Colonic mucosa (tissue), 4 donors: ENCODE results near the gene OMD. TPM values are rescaled to one million over a fixed set of nuclear protein-coding genes. Genes with fewer than 3 reads are reported as not detected.

Experiments
- DNase-seq: peaks from one replicate; pipeline ENCODE4 v3.0.0-alpha.2; 2020
- H3K27ac ChIP-seq: fragments of 200-600 bp; one replicate; pipeline ENCODE4 v1.8.0; 2021
- H3K27me3 ChIP-seq: fragments of 200-600 bp; one replicate; pipeline ENCODE4 v1.8.0; 2021
- H3K36me3 ChIP-seq: fragments of 200-600 bp; one replicate; pipeline ENCODE4 v1.8.0; 2021
- H3K4me1 ChIP-seq: fragments of 200-600 bp; one replicate; pipeline ENCODE4 v1.8.0; 2021; ENCODE audit warnings: mild to moderate bottlenecking
- H3K4me3 ChIP-seq: fragments of 200-600 bp; one replicate; pipeline ENCODE4 v1.8.0; 2021
- H3K9ac ChIP-seq, 2 donors: one replicate each; pipeline ENCODE4 v1.7.0; 2013; ENCODE audit warnings: control low read depth in 2 of 2, low read depth in 2 of 2, low read length in 2 of 2
- H3K9me3 ChIP-seq: fragments of 200-600 bp; one replicate; pipeline ENCODE4 v1.8.0; 2021
- CTCF ChIP-seq: fragments of 200-600 bp; IDR thresholded peaks from one replicate; pipeline ENCODE4 v1.8.0; 2022; ENCODE audit warnings: antibody characterized with exemption, mild to moderate bottlenecking
- intact Hi-C: fragments of 100-400 bp; cut with DNase I; formaldehyde crosslinking; loops from one replicate; pipeline ENCODE4 v1.14.1; 2022
- total RNA-seq, 2 donors: library from RNA; stranded (reverse); fragmentation: NEBNext Ultra II Directional in 1 of 2; extraction: Animal tissue kit (Norgen Biotek cat#: 25700) in 1 of 2; gene quantifications; one replicate each; pipeline ENCODE4 v1.2.1, GENCODE V29; 2021
- donor health status: healthy.
- donor health status: DM: no; HTN: no; CAD: no.
- donor health status: DM: no; HTN: no; CAD: no.

The OMD gene, protein sequence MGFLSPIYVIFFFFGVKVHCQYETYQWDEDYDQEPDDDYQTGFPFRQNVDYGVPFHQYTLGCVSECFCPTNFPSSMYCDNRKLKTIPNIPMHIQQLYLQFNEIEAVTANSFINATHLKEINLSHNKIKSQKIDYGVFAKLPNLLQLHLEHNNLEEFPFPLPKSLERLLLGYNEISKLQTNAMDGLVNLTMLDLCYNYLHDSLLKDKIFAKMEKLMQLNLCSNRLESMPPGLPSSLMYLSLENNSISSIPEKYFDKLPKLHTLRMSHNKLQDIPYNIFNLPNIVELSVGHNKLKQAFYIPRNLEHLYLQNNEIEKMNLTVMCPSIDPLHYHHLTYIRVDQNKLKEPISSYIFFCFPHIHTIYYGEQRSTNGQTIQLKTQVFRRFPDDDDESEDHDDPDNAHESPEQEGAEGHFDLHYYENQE
- under 1 TPM; 0.37 to 0.88 TPM for total RNA-seq

- Histone ChIP-seq H3K4me3 (no peak within 1 kb of the TSS), H3K27ac (no peak within 1 kb of the TSS), H3K4me1 (no peaks in the 10 kb centered on the region), H3K9me3 (no peaks in the 10 kb centered on the region), H3K9ac (no peak within 1 kb of the TSS), H3K36me3 (no peaks in the 10 kb centered on the region), H3K27me3 (no peaks in the 10 kb centered on the region)
- intact Hi-C loops: no loop called here
- no peak for DNase-seq
- no peak for TF ChIP-seq CTCF
These were observed at the start of gene OMD for GRCh38 chr9:92424340-92424739. OMD (minus strand) TSS chr9:92424471; CDS start chr9:92417558, 6,913 bp downstream.

GRCh38 chr9:92468206-92468605, 43.9 kb upstream of the OMD start:
- no peak for TF ChIP-seq CTCF
- Histone ChIP-seq H3K9me3 (no peaks in the 10 kb centered on the region), H3K27me3 (no peaks in the 10 kb centered on the region), H3K36me3 (no peaks in the 10 kb centered on the region), H3K27ac (no peak overlapping the region), H3K4me1 (no peaks in the 10 kb centered on the region), H3K4me3 (no peak overlapping the region), H3K9ac (no peak overlapping the region)
- intact Hi-C loops: no loop called here
- no peak for DNase-seq

DNA sequence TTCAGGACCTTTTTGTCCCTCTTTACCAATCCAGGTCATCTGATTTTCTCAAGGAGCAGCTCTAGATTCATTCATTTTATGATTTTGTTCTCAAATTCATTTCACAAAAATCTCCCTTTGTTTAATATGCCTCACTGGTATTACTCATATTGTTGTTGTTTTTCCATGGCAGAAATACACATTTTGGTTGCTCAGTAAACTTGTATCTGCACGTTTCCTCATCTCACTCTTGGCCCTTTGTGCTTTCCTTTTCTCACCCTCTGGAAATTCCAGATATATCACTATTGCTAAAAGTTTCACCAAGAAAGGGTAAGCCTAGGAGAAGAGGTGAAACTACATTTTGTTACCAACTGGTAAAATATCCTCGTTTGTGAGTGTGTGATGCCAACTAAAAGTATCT, 43.2 kb upstream of the OMD start:
- no peak overlapping the region for H3K4me3 ChIP-seq
- no peak for DNase-seq
- H3K27ac ChIP-seq: no peak overlapping the region
- intact Hi-C loops: no loop called here
- no peaks in the 10 kb centered on the region for H3K27me3 ChIP-seq
- no peaks in the 10 kb centered on the region for H3K9me3 ChIP-seq
- H3K4me1 ChIP-seq: no peaks in the 10 kb centered on the region
- no peaks in the 10 kb centered on the region for H3K36me3 ChIP-seq
- no peak overlapping the region for H3K9ac ChIP-seq
- no peak for TF ChIP-seq CTCF

- Histone ChIP-seq H3K27ac (no peak overlapping the region), H3K4me3 (no peak overlapping the region), H3K9ac (no peak overlapping the region), H3K9me3 (no peaks in the 10 kb centered on the region), H3K4me1 (no peaks in the 10 kb centered on the region), H3K36me3 (no peaks in the 10 kb centered on the region), H3K27me3 (no peaks in the 10 kb centered on the region)
- intact Hi-C loops: no loop called here
- no peak for DNase-seq
- no peak for TF ChIP-seq CTCF
These were observed 42.8 kb upstream of the OMD start for GRCh38 chr9:92467041-92467440.

DNA sequence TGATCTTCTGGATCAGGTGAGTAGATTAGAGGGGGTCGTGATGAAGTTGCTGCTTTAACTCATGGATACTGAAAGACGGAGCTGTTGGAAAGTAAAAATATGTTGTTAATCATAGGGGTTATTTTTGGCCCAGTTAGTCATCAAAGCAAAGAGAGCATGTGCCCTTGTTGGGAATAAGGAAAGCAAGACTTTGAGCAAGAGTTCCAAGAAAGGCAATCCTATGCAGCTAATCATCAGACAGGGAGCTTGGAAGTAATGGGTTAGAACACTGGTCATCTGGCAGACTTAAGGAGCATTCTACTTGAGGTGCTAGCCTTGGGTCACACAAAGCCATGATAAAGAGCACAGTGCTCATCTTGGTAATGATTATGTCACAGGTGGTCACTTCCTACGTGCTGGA, 39.7 kb upstream of the OMD start:
- H3K27me3 ChIP-seq: no peaks in the 10 kb centered on the region
- intact Hi-C loops: no loop called here
- H3K9ac ChIP-seq: no peak overlapping the region
- H3K36me3 ChIP-seq: no peaks in the 10 kb centered on the region
- no peaks in the 10 kb centered on the region for H3K4me1 ChIP-seq
- no peak for TF ChIP-seq CTCF
- no peak overlapping the region for H3K4me3 ChIP-seq
- H3K27ac ChIP-seq: no peak overlapping the region
- H3K9me3 ChIP-seq: no peaks in the 10 kb centered on the region
- no peak for DNase-seq
